ENCODE results near the gene RHCE.
"Not testable (repeated sequence)": the region's sequence is repeated elsewhere in the genome, so short reads cannot be mapped to it uniquely, and the experiment has no call there.

The RHCE gene

DNA sequence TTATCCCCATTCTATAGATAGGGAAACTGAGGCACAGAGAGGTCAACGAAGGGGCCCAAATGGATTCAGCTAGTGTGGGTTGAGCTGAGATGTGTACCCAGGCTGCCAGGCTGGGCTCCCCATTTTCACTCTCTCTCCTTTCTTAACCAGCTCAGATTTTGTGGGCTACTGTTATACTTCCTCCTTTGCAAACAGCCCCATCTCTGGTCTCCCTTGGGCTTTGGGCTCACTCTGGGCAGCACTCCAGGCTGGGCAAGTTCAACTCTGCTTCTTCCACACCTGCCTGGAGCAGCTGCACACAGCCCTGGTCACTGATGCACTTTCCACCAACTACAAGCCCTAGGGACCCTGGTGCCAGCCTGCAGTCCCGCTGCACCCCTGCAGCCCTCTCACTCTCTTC, 22.5 kb downstream of the RHCE start:
- DNase-seq (ENCODE audit: low read depth in 2 of 2) = not testable (repeated sequence)

GRCh38 chr1:25397549-25397948, 23.1 kb downstream of the RHCE start:
- not testable (repeated sequence) for DNase-seq (ENCODE audit: low read depth in 2 of 2)

DNA sequence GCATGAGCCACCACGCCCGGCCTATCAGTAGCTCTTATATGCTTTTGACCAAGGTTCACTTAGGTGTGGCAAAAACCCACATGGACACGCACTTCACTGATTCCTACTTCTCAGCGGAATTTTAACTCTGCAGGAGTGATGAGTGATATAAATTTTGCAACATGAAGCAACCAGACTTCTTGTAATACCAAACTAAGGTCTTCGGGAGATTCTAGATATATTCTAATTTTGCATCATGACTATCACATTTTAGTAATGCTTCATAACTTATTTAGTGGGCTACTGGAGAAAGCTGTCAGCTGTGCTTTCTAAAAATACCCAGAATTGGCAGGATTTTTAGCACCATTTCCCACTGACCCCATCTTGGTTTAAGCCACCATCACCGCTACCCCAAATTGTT, 27.8 kb downstream of the RHCE start:
- DNase-seq (ENCODE audit: low read depth in 2 of 2) = no peak

DNA sequence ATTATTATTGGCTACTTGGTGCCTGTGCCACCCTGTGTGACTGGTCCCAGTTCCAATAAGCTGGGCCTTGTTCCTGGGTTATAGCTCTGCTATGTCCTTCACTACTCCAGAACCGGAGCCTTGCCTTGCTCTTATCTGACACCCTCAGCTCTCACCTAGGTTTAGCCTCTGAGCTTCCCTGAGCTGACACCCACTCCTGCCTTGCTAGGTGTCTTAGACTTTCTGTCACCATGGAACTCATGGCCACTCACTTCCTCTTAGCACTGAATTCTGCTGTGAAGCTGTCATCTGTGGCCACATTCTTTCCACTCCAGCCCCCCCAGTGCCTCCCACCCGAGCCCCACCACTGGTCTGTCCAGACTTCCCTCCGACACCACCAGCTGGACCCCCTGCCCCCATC, 30.9 kb downstream of the RHCE start:
- DNase-seq (ENCODE audit: low read depth in 2 of 2) = not testable (repeated sequence)

DNA sequence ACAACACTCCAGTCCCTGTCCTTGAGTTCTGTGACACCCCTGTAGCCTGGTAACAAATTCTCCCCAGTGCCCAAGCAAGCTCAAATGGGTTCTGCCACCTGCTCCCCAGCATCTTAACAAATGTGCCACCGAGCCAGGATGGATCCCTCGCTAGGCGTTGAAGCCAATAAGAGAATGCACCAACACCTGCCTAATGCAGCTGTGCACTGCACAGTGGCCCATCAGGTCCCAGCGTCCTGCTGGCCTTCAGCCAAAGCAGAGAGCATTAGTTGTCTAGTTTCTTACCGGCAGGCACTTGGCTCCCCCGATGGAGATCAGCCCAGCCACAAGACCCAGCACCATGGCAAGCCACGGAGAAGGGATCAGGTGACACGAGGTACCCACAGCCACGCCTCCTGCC, 31.9 kb downstream of the RHCE start:
- DNase-seq (ENCODE audit: low read depth in 2 of 2) = not testable (repeated sequence)

GRCh38 chr1:25387096-25387495, 33.5 kb downstream of the RHCE start:
- not testable (repeated sequence) for DNase-seq (ENCODE audit: low read depth in 2 of 2)

DNA sequence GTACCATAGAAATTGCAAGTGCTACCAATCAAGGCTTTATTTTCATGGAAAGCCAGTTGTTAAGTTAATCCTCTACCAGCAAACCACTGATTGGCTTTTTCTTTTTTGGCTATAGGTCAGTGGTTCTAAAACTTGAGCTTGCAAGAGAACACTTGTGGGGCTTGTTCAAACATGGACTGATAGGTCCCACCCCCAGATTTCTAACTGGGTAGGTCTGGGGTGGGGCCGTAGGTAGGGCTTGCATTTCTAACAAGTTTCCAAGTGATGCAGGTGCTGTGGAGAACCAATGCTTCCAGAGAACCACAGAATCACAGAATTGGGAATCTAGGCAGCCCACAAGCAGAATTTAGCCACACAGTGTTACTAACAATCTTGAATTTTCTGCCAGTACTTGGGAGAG, 36.8 kb downstream of the RHCE start:
- DNase-seq (ENCODE audit: low read depth in 2 of 2) = not testable (repeated sequence)

GRCh38 chr1:25383090-25383489, 37.5 kb downstream of the RHCE start:
- DNase-seq (ENCODE audit: low read depth in 2 of 2) = not testable (repeated sequence)

DNA sequence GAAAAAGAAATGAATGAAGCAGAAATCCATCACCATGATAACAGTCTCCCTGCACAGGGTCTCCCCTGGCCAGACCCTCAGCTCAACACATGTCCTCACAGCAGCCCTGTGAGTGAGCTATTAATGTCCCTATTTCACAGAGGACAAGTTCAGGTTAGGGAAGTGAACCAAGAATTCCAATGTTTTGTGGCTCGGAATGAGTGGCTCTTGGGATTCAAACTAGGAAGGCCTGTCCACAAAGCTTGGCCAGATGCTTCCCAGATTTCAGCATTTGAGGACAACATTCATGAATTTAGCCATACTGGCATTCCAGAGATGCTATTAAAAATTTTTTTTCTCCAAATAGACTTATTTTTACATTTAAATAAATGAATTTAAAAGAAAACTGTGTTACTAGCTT, 38.1 kb downstream of the RHCE start:
- DNase-seq (ENCODE audit: low read depth in 2 of 2) = not testable (repeated sequence)

GRCh38 chr1:25378367-25378766, 42.3 kb downstream of the RHCE start:
- DNase-seq (ENCODE audit: low read depth in 2 of 2) = not testable (repeated sequence)

DNA sequence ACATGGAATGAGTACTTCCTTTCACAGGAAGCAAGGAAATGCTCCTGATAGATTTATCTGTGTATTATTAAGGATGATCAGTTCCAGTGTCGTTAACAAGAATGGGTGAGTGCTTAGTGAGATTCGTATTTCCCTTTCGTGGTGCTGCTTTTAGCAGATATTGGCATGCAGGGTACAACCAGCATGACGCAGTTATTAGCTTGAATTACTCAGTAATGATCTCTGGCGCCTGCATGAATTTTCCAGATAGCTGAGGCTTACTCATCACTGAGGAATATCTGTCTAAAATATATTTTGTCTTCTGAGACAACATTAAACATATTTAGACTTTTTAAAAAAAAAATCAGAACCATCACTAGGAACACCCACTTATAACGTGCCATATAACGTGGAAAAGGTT, 48.9 kb downstream of the RHCE start:
- not testable (repeated sequence) for DNase-seq (ENCODE audit: low read depth in 2 of 2)

DNA sequence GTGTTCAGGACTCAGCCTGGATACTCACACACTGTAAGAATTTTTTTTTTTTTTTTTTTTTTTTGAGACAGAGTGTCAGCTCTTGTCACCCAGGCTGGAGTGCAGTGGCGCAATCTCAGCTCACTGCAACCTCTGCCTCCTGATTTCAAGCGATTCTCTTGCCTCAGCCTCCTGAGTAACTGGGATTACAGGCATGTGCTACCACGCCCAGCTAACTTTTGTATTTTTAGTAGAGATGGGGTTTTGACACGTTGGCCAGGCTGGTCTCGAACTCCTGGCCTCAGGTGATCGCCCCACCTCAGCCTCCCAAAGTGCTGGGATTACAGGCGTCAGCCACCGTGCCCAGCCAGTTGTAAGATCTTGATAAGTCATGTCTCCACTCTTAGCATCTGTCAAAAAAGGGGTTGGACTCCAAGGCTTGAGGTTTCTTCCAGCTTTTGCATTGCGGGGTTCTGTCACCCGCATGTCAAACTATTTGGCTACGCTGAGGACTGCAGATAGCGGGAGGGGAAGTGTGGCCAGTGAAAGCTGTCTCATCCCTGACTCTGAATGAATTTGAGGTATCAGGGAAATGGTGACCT, 50.8 kb downstream of the RHCE start:
- DNase-seq (ENCODE audit: low read depth in 2 of 2) = not testable (repeated sequence)

GRCh38 chr1:25369241-25369640, 51.4 kb downstream of the RHCE start:
- no peak for DNase-seq (ENCODE audit: low read depth in 2 of 2)

- not testable (repeated sequence) for DNase-seq (ENCODE audit: low read depth in 2 of 2)
Measured at GRCh38 chr1:25362634-25363559, 57.7 kb downstream of the RHCE start.

- DNase-seq (ENCODE audit: low read depth in 2 of 2) = no peak
Measured at GRCh38 chr1:25361901-25362300, 58.7 kb downstream of the RHCE start.

- no peak for DNase-seq (ENCODE audit: low read depth in 2 of 2)
Measured at GRCh38 chr1:25360596-25361581, 59.7 kb downstream of the RHCE start.

- DNase-seq (ENCODE audit: low read depth in 2 of 2) = no peak
Measured at GRCh38 chr1:25356848-25357247, 63.8 kb downstream of the RHCE start.

DNA sequence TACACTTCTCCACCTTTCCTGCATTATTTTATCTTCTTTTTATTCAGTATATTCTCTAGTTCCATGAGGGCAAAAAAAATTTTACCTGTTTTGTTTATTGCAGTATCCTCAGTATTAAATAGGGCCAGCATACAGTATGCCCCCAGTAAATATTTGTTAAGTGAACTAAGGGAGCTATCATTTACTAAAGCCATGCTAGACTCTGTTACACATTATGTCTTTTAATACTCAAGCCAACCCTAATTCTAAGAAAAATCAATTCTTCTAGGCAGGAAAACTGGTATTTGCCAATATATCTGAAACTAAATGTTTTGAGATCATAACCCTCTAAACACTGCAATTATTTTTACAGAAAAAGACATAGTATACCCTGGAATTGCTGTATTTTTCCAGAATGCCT, 64.2 kb downstream of the RHCE start:
- DNase-seq (ENCODE audit: low read depth in 2 of 2) = no peak

DNA sequence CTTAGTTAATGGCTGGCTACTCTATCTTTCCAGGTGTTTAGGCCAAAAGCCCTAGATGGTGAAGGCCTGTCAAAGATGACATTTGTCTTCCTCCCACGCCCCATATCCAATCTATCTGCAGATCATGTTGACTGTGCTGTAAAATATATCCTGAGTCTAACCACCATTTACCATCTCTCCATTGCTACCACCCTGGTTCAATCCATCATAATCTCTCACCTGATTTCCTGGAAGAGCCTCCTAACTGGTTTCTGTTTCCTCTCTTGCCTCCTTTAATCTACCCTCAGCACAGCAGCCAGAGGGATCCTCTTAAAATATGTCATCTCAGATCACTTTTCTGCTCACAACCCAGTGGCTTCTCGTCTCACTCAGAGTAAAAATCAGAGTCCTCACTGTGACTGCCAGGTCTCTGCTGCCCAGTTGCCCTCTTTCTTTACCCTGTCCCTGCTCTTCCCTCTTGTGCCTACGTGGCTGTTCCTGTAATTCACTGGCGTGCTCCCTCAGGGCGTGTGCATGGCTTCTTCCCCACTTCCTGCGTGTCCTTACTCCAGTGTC, 64.7 kb downstream of the RHCE start:
- DNase-seq (ENCODE audit: low read depth in 2 of 2) = no peak

GRCh38 chr1:25349606-25350005, 71.0 kb downstream of the RHCE start:
- no peak for DNase-seq (ENCODE audit: low read depth in 2 of 2)

- DNase-seq (ENCODE audit: low read depth in 2 of 2) = no peak
Measured at GRCh38 chr1:25347556-25347955, 73.1 kb downstream of the RHCE start.

GRCh38 chr1:25343872-25344271, 76.8 kb downstream of the RHCE start:
- DNase-seq (ENCODE audit: low read depth in 2 of 2) = no peak
